ENCODE data around the gene GMNN. TPM values are rescaled to one million over a fixed set of nuclear protein-coding genes. Genes with fewer than 3 reads are reported as not detected.

Gene GMNN
- total RNA-seq, 4 donors from 2014 or later: 9.4 to 25.8 (median 14.5) TPM

DNA sequence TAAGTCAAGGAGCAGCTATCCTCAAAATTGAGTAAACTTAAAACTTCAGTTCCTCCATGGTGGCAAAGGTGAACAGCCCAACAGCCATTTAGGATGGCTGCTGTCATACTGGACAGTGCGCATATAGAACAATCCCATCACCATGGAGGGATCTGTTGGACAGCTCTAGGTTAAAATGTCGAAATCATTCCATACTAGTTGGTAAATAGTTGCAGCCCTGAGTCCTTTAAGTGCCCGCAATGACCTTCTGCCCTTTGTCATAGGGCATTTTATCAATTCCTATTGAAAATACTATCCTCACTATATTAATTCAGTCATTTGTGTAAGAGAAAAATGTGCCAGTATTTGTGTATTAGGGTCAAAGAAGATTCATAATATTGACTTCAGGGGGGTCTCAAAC lies 32.8 kb downstream of the GMNN start:
- no peak for DNase-seq
- Histone ChIP-seq H3K4me3 (replicated peaks in 1 of 3) (no peak overlapping the region), H3K36me3 (no peaks in the 10 kb centered on the region), H3K27ac (no peak overlapping the region), H3K9me3 (no peaks in the 10 kb centered on the region), H3K4me1 (peaks cover 0 to 3% of the 10 kb centered on the region in 2 donors), H3K27me3 (no peaks in the 10 kb centered on the region)
- intact Hi-C loops (cut with DNase I): no loop called here
- WGBS, 2 donors: 96 to 98% methylated on average over 3 of the region's 3 CpGs
- no peak for TF ChIP-seq POLR2A (IDR thresholded peaks at IDR 0.05)

DNA sequence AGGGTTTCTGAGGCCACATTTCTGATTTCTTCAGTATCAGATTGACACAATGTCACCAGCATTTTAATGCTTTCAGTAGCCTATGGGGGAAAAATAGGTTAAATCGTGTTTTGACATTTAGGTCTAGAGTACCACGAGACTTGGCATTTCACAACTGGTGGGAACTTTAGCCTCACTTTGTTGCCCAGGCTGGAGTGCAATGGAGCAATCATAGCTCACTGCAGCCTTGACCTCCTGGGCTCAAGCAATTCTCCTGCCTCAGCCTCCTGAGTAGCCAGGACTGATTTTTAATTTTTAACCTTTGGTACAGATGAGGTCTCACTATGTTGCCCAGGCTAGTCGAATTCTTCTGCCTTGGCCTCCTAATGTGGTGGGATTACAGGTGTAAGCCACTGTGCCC lies 35.0 kb downstream of the GMNN start:
- no peak for DNase-seq
- TF ChIP-seq POLR2A (IDR thresholded peaks at IDR 0.05): no peak
- TF ChIP-seq, protein P1, sequence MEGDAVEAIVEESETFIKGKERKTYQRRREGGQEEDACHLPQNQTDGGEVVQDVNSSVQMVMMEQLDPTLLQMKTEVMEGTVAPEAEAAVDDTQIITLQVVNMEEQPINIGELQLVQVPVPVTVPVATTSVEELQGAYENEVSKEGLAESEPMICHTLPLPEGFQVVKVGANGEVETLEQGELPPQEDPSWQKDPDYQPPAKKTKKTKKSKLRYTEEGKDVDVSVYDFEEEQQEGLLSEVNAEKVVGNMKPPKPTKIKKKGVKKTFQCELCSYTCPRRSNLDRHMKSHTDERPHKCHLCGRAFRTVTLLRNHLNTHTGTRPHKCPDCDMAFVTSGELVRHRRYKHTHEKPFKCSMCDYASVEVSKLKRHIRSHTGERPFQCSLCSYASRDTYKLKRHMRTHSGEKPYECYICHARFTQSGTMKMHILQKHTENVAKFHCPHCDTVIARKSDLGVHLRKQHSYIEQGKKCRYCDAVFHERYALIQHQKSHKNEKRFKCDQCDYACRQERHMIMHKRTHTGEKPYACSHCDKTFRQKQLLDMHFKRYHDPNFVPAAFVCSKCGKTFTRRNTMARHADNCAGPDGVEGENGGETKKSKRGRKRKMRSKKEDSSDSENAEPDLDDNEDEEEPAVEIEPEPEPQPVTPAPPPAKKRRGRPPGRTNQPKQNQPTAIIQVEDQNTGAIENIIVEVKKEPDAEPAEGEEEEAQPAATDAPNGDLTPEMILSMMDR (IDR thresholded peaks at IDR 0.05): no peak
- H3K36me3 ChIP-seq: no peaks in the 10 kb centered on the region
- no peak overlapping the region for H3K27ac ChIP-seq
- intact Hi-C loops (cut with DNase I): no loop called here
- H3K4me1 ChIP-seq: no peaks in the 10 kb centered on the region
- H3K4me3 ChIP-seq (replicated peaks in 1 of 3): no peak overlapping the region
- H3K9me3 ChIP-seq: no peaks in the 10 kb centered on the region
- WGBS, 2 donors: 91 to 97% methylated on average over 3 of the region's 3 CpGs
- H3K27me3 ChIP-seq: no peaks in the 10 kb centered on the region

DNA sequence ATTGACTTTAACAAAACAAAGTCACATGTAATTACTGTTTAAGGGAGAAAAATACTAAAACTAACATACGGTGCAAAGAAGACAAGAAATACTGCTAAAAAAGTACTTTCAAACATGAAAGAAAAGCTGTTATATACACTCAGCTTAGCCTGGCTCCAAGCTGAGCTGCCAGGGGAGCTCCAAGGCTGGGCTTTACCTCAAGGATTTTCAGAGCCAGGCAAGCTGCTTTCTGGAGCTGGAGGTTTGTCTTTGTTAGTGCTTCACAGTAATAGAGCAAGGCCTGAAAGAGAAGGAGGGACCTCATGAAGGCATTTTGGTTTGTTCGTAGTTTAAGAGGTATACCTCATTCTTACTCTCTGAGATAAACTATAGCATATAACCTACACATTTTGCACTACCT lies 43.6 kb downstream of the GMNN start:
- no peaks in the 10 kb centered on the region for H3K27me3 ChIP-seq
- no peaks in the 10 kb centered on the region for H3K9me3 ChIP-seq
- H3K27ac ChIP-seq: no peak overlapping the region
- no peaks in the 10 kb centered on the region for H3K4me1 ChIP-seq
- TF ChIP-seq, protein P1 (IDR thresholded peaks at IDR 0.05): no peak
- no peak for TF ChIP-seq POLR2A (IDR thresholded peaks at IDR 0.05)
- H3K36me3 ChIP-seq: no peaks in the 10 kb centered on the region
- intact Hi-C loops (cut with DNase I): no loop called here
- WGBS, 2 donors: 80 to 86% methylated on average over 2 of the region's 2 CpGs
- no peak for DNase-seq
- H3K4me3 ChIP-seq (replicated peaks in 1 of 3): no peak overlapping the region

DNA sequence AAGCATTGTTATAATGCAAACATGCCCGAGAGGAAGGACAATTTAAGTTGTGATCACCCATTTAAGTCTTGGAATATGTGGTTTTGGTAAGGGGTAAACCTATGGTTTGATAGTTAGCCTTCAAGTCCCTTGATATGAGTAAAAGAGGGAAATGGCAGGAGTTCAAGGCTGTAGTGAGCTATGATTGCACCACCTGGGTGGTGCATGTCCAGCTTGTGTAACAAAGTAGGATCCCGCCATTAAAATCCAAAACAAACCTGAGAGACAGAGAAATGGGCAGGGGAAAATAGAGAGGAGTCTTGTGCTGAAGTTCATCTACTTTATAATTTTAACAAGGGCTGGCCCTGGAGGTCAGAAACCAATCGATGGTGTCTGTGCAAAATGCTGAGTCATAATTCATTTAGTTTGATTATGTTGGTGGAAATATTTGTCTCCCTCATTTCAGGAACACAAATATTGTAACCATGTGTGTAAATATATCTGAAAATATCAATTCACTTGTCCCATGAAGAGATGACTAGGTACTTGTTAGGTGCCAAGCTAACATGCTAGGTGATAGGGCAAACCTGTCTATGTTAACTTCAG lies 47.2 kb downstream of the GMNN start:
- H3K27ac ChIP-seq: no peak overlapping the region
- no peaks in the 10 kb centered on the region for H3K27me3 ChIP-seq
- no peak overlapping the region for H3K4me3 ChIP-seq (replicated peaks in 1 of 3)
- H3K4me1 ChIP-seq: no peaks in the 10 kb centered on the region
- no peaks in the 10 kb centered on the region for H3K9me3 ChIP-seq
- intact Hi-C loops (cut with DNase I): no loop called here
- DNase-seq: no peak
- no peaks in the 10 kb centered on the region for H3K36me3 ChIP-seq
- no peak for TF ChIP-seq POLR2A (IDR thresholded peaks at IDR 0.05)
- TF ChIP-seq, protein P1 (IDR thresholded peaks at IDR 0.05): no peak
- WGBS, 2 donors: 93 to 98% methylated on average over 3 of the region's 3 CpGs

DNA sequence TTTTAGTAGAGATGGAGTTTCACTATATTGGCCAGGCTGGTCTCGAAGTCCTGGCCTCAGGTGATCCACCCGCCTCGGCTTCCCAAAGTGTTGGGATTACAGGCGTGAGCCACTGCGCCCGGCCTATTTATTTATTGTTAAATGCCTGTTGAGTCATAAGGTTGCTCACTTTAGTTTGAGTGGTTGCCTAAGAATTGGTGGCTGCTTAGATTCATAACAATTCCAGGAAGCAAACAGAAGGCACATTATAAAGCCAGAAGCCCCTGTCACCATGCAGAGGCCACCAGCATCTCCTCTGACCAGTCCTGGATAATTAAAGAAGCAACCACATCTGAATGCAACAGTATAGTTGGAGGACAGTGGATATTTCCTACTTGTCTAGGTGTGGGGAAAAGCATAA lies 48.0 kb downstream of the GMNN start:
- TF ChIP-seq, protein P1 (IDR thresholded peaks at IDR 0.05): no peak
- TF ChIP-seq POLR2A (IDR thresholded peaks at IDR 0.05): no peak
- intact Hi-C loops (cut with DNase I): no loop called here
- no peak for DNase-seq

More for the DNA sequence above, 48.0 kb downstream of the GMNN start:
- H3K27me3 ChIP-seq: no peaks in the 10 kb centered on the region
- H3K4me3 ChIP-seq (replicated peaks in 1 of 3): no peak overlapping the region
- WGBS, 2 donors: 97% methylated on average over 6 of the region's 6 CpGs
- H3K9me3 ChIP-seq: no peaks in the 10 kb centered on the region
- H3K4me1 ChIP-seq: peaks cover 3% of the 10 kb centered on the region in 2 donors
- H3K36me3 ChIP-seq: no peaks in the 10 kb centered on the region
- H3K27ac ChIP-seq: no peak overlapping the region

All from thyroid gland (tissue), 4 donors.